ENCODE results near the gene SNRNP200.
"Not testable (repeated sequence)": the region's sequence is repeated elsewhere in the genome, so short reads cannot be mapped to it uniquely, and the experiment has no call there.

The SNRNP200 gene

DNA sequence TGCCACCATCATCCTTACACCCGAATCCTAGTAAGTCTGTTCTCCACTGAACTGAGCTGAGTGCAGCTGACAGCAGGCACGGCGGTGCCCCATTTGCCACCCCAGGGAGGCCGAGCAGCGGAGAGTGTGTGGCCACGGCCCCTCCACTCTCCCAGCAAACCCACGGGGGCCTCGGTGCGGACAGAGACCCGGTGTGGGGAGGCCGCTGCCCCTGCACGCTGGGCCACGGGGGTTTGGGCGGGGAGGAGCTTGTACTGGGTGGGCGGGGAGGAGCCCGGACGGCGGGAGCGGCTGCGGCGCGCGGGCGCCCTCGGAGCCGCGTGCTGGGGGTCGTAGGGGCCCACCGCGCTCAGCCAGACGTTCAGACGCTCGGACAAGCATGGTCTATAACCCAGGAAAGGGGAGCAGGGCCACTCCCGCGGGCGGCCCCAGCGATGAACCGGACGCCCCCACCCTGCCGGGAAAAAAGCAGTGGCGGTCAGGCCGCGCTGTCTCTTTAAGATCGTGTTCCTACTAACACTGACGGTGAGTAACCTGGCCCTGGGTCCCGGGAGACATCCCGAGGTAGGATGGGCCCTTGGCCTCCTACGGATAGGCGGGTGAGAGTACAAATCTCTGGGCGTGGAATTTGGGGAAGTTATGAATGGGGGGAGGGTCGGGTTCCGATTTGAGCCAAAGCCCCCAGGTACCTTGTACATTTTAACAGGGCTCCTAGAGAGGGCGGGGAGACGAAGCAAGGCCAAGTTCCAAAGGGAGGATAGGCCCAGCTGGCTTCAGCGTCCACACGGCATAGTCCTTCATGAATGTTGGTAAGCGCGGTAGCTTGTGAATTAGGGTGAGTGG, 19.9 kb upstream of the SNRNP200 start, which contains the start of gene ITPRIPL1:
TSS of gene ITPRIPL1 (plus strand) at position 277 of the 843 bp plus-strand sequence. CDS start at position 800, 523 bp downstream.
- DNase-seq (ENCODE audit: low spot score): no peak

DNA sequence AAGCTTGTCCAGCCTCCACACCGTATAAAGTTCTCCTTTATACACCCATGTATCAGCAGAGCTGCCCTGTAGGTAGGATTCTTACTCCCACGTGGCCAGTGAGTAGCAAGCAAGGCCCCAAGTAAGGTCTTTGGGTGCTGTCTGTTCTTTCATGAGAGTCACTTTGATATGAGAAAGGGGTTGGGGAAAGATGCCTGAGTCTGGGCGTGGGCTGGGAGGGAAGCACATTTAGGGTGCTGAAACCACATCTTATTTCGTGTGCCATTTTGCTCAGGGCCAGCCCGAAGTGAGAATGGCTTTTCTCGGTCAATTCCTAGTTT, 19.3 kb upstream of the SNRNP200 start:
- no peak for DNase-seq (ENCODE audit: low spot score)

DNA sequence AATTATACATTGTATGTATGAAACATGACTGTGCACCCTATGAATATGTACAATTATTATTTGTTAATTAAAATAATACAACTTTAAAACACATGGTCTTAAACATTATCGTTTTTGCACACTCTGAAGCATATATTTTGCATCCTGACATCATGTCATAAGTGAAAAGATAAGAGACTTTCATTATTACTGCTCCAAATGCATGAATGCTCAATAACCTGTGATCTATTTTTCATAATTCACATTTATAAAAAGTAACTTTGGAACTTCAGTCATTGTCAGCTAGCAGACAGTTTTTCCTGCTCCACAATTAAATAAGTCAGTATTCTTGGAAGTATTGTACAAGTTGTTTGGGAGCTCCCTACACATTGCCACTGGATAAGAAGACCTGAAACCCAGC, 18.5 kb upstream of the SNRNP200 start:
- DNase-seq (ENCODE audit: low spot score): no peak

DNA sequence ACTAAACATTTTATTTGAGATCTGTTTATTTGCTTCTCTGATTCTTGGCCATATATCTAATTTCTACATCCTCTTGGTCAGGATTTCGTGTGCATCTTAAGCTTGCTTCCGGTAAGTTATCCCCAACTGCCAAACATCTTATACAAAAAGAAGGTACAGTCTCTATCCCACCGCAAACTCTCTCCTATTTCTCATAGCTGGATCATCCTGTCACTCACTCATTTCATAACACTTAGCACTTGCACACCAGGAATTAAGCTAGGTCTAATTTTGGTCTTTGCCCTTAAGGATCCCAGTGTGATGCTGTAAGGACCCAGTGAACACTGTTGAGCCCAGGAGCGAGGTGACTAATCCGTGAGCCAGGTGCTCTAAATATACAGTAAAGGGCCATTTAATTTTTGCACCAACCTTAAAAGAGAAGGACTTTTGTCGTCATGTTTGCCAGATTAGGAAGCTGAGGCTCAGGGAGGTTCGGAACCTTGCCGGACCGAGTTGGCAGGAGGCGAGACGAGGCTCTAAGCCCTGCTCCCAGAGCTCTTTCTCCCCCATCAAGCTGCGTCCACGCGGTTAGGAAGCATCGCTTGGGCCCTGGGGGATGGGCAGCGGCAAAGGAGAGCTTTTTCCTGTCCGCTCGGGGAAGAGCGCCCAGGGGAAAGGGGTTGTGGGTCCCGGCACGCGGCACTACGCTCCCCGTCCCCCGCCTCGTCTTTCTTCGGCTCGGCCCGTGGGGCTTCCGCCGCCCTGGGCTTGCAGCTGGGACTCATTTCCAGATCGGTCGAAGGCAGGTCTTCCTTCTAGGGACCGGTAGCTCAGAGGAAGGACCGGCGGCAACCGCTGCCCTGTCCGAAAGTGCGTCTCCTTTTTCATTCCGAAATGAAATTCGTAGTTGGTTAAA, 15.6 kb upstream of the SNRNP200 start:
- DNase-seq (ENCODE audit: low spot score): no peak

DNA sequence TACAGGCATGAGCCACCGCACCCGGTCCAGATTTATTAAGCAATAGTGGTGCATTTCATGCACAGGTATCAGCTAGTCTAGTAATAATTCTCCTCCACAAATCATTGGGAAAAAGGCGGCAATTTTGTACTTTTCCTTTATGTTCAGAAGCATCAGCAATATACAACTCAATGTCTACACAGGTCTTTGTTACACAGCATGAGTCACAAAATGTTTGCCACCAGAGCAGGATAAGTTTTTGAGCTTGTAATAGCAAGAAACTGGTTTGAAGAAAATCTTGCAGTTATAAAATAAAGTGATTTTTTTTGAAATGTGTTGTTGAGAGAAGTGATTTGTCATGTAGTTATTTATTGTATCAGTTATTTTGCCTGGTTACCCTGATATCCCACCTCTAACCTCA, 15.0 kb upstream of the SNRNP200 start:
- DNase-seq (ENCODE audit: low spot score): no peak

DNA sequence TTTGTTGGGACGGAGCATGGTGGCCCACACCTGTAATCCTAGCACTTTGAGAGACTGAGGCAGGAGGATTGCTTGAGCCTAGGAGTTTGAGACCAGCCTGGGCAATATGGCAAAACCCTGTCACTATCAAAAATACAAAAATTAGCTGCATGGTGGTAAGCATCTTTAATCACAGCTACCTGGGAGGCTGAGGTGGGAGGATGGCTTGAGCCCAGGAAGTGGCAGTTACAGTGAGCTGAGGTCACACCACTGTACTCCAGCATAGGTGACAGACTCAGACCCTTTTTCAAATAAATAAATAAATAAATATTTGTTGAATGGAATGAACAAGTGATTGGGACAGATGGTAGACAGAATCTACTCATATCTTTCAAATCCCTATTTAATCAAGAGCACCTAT, 14.1 kb upstream of the SNRNP200 start:
- DNase-seq (ENCODE audit: low spot score): no peak

DNA sequence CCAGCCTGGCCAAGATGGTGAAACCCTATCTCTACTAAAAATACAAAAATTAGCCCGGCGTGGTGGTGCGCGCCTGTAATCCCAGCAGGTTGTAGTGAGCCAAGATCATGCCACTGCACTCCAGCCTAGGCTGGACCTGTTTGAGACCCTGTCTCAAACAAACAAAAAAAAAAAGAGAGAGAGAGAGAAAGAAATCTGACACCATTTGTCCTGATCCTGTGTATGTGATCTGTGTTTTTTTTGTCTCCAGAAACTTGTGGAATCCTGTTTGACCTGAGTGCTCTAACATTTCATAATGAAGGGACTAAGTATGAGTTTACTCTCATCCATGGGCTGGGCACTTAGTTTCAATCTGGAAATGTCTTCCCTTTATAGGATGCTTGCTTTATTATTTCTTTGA, 13.4 kb upstream of the SNRNP200 start:
- DNase-seq (ENCODE audit: low spot score): no peak

DNA sequence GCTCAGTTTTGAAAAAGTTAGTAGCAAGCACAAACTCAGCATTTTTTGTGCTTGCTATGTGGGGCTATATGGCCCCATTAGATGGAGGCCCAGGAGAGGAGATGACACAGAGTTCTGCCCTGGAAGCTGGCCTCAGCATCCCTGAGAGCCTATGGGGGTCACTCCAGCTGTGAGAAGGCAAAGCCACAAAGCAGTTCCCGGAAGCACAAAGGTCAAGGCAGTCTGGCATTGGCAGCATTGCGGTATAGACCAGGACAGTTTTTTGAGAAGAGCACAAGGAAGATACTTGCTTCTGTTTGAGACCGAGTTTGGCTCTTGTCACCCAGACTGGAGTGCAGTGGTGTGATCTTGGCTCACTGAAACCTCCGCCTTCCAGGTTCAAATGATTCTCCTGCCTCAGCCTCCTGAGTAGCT, 12.2 kb upstream of the SNRNP200 start:
- no peak for DNase-seq (ENCODE audit: low spot score)

DNA sequence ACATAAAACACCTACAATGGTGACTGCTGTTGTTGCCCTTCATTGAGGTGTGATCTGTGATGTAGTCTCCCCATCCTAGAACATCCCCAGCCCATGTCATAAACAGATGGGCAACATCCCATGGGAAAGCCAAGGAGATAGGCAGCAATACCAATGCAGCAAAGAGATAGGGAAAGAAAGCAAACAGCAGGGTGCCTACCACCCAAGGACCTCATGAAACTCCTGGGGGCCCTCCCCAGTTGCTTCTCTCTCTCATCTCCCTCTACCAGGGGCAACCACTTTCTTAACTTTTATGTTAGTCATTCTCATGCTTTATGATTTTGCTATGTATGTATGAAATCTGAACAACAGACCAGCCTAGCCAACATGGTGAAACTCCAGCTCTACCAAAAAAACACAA, 11.7 kb upstream of the SNRNP200 start:
- DNase-seq (ENCODE audit: low spot score): no peak

DNA sequence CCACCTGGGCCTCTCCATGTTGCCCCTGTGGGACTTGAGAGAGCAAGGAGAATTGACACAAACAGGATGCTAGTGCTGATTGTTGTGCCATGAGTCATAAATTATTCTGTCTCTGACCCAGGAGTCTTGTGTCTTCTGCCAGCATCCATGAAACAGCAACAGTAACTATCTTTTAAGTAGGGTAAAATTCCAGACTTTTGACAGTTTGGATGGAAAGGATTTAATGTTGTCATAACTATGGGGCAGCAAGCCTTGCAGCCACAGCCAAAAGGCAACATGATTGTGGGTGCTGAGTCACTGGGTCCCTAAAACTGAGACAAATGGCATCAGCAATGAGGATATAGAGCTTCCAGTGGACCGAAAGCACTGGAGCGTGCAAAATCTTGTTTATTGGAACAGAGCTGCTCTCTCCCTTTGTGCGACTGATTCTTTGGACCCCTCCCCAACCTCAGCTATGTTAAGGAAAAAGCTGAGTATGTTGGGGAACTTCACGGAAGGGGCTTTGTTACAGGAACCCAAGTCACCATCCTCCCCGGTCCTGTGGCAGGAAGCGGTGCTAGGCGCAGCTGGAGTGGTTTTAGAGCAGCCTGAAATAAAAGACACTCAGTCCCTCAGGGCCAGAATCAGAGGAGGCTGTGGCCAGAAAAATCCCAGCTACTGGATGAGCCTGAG, 10.2 kb upstream of the SNRNP200 start:
- no peak for DNase-seq (ENCODE audit: low spot score)

DNA sequence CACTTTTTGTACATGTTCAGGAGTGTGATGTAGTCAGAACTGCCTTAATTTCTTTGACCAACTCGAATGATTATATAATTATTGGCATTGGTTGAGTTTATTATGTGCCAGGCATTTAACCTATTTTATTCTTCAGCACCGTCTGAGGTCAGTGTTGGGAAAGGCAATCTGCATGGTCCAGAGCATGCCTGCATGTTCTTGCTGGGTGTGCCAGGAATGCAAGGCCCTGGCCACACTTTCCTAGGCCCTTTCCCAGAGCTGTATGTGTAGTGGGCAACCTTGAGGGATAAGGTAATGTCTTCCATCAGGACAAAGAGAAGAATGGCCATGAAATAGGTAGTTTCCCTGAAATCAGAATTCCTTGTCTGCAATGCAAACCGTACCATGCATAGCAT, 9.7 kb upstream of the SNRNP200 start:
- DNase-seq (ENCODE audit: low spot score): no peak

DNA sequence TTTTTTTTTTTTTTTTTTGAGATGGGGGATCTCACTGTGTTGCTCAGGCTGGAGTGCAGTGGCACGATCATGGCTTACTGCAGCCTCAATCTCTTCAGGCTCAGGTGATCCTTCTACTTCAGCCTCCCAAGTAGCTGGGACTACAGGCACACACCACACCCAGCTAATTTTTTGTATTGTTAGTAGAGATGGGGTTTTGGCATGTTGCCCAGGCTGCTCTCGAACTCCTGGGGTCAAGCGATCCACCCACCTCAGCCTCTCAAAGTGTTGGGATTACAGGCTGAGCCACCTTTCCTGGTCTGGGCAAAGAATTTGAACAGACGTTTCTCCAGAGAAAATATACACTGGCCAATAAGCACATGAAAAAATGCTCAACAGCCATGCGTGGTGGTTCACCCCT, 2.9 kb upstream of the SNRNP200 start:
- no peak for DNase-seq (ENCODE audit: low spot score)

DNA sequence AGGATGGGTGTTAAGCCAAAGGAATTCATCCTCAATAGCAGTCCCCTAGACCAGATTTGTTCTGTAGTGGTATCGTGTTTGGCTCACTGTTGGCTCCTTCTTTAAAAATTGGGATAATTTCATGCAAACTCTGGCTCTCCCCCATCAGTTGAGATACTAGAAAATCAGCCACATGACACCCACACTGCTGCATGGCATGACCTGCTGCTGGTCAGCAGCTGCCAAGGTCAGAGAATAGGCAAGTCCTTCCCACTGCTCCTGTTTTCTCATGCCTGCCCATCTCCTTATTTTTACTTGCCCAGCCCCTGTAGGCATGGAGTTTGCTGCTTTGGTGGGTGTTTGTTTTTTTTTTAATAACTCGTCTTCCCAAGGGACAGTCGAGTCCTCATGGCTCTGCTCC, 1.0 kb upstream of the SNRNP200 start:
- no peak for DNase-seq (ENCODE audit: low spot score)

DNA sequence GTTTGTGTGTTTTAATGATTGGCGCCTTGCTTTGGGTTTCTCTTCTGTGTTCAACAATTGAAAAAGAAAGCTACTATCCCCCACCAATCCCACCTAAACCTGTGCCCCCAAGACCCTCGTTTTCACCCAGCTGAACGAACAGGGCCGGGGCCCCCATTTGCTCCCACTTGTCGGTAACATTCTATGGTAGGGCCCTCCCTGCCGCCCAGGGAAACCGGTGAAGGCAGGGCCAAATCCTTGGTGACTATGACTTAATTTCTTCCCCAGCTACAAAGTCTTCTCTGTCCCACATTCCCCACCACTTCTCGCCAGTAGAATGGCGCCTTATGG, 598 bp upstream of the SNRNP200 start:
- DNase-seq (ENCODE audit: low spot score): no peak

DNA sequence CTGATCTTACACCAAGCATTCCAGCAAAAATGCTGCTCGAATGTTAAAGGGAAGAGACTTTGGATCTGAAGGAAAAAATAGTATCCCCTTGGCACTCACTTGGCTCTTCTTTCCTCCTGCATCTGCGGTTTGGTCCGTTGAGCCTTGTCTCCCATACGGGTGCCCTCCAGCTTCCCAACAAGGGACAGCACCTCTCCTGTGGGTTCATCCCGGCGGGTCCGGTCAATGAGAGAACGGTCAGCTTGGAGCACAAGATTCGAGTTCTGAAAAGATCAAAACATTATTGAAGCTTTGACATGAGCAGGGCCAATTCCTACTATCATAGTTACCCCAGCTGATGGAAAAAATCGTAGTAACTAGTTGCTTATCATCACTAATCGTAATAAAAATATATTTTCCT, 740 bp downstream of the SNRNP200 start:
- no peak for DNase-seq (ENCODE audit: low spot score)

DNA sequence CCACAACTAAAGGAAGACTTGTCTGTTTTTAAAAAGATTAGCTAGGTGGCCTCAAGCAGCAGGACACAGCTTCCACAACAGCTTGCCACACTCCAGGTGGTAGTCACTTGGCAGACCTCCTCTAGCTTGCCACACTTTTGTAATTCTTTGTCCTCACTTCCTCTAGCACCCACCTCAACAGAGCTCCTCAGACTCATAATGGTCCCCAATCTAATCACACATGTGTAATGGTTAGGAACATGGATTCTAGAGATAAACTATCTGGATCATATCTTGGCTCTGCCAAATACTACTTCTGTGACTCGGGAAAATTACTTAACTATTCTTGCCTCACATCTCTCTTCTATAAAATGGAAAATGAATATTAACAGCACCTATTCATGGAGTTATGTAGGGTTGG, 3.5 kb downstream of the SNRNP200 start:
- no peak for DNase-seq (ENCODE audit: low spot score)

DNA sequence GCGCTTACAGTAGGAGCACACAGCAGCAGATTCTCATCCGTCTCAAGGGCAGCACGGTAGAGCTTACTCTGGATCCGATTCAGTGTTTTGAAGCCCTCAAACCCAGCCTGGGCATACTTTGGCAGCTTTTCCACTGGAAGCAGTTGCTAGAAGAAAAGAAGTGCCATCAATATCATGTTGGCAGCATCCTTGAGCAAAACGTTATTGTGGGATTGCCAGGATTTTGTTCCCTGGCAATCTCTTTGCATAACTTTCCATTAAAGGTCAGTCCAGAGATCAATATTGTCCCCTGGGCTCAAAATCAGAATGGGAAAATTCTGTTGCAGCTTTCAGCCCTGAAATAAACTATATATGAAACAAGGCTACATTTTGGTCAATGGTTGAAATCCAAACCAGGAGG, 8.4 kb downstream of the SNRNP200 start:
- no peak for DNase-seq (ENCODE audit: low spot score)

DNA sequence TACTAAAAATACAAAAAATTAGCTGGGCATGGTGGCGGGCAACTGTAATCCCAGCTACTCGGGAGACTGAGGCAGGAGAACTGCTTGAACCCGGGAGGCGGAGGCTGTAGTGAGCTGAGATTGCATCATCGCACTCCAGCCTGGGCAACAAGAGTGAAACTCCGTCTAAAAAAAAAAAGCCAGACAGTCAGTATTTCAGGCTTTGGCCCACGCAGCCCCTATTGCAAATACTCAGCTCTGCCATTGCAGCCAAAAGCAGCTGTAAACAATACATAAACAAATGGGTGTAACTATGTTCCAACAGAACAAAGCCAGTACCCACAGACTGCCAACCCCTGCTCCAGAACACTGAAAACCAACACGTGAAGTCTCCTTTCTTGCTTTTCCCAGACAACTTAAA, 11.1 kb downstream of the SNRNP200 start:
- DNase-seq (ENCODE audit: low spot score): not testable (repeated sequence)

DNA sequence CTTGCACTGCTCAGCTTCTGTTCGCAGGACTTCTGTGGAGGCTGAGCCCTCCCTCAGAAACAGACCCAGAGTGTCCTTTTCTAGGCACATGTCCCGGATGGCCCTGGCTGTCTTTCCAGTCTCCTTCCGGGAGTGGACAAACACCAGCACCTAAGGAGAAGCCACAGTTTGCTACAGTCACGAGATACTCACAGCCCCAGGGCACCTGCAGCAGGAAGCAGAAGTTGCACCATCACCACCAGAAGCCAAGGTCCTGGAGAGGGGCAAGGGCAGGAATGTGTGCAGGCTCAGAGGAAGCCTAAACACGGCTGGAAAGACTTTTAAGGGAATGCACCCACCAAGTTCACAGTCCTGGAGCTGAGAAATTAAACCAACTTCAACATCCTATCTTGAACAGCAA, 13.6 kb downstream of the SNRNP200 start:
- DNase-seq (ENCODE audit: low spot score): no peak

DNA sequence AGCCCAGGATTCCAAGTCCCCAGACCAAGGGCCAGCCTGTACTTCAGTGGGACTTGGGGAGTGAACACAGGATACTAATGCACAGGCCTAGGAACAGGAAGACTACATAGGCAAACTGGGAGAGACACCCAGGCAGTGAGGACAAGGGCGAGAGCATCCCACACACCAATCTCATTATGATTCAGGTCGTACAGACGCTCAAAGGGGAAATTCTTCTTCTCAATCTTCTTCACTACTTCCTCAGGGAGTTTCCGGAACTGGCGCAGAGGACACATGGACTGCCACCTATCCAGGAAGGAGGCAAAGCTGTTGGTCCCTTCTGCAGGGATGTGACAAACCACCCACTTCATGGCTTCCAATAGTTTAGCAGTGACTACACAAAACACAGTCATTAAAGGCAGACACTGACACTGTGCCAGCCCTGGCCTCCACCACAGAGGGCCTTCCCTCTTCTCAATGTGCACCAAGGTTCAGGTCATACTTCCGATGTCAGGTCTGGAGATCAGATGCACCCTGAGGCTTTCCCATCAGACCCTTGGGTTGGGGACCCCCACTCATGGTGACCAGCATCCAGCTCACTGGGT, 18.0 kb downstream of the SNRNP200 start:
- no peak for DNase-seq (ENCODE audit: low spot score)

DNA sequence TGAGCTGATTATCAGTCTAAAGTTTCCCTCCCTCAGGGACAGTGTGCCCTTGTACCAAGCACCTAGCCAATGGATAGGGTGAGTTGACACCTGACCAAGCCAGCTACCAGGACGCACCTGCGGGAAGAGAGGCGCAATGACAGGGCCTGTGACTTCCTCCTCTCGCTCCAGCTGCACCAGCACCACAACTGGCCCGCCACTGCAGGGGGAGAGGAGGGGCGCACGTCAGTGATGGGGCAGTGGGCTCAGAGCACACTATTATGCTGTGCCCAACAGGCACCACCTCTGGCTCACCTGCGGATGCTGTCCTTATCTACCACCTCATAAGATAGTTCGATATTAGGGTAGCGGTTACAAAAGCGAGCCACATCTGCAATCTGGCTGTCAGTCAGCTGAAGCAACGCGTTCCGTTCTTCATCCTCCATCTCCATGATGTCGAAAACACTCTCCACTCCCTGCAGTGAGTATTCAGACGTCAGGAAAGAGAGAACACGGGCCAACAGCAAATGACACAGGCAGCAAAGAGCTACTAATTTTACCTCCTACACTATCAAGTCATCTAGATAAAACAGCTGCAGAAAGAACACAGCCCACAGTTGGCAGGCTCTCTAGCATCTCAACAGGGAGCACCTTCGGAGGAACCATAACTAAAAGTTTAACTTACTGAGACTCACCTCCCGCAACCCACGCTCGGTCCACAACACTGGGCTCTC, 28.4 kb downstream of the SNRNP200 start:
- peak; percentile 71 for DNase-seq (ENCODE audit: low spot score)
